ENCODE data around the gene MAU2.

Gene MAU2

GRCh38 chr19:19405971-19406877, 85.6 kb downstream of the MAU2 start:
- Histone ChIP-seq H3K4me3 (ENCODE audit: low read depth in 1 of 5, low read length in 5 of 5) (peak overlapping the region; percentile 76 to 86 (median 80)), H3K9ac (ENCODE audit: low read length in 5 of 5) (peak overlapping the region; percentile 76 to 93 (median 85)), H3K27me3 (ENCODE audit: control insufficient read depth in 5 of 5, insufficient read depth in 4 of 5, low read length in 5 of 5) (peaks cover 0 to 4% (median 0%) of the 10 kb centered on the region in 5 donors), H3K27ac (ENCODE audit: low read depth, low read length) (peak overlapping the region; percentile 92), H3K9me3 (ENCODE audit: control insufficient read depth in 5 of 5, low read length in 5 of 5) (no peaks in the 10 kb centered on the region), H3K4me1 (ENCODE audit: control insufficient read depth in 5 of 5, insufficient read depth in 5 of 5, low read length in 5 of 5) (peaks cover 18 to 68% (median 49%) of the 10 kb centered on the region in 5 donors), H3K36me3 (ENCODE audit: control insufficient read depth in 5 of 5, insufficient read depth in 5 of 5, low read length in 5 of 5) (peaks cover 0 to 6% (median 0%) of the 10 kb centered on the region in 5 donors)

- Histone ChIP-seq H3K9me3 (ENCODE audit: control insufficient read depth in 5 of 5, low read length in 5 of 5) (no peaks in the 10 kb centered on the region), H3K4me3 (ENCODE audit: low read depth in 1 of 5, low read length in 5 of 5) (peak overlapping the region; percentile 73 to 86 (median 80)), H3K4me1 (ENCODE audit: control insufficient read depth in 5 of 5, insufficient read depth in 5 of 5, low read length in 5 of 5) (peaks cover 18 to 73% (median 53%) of the 10 kb centered on the region in 5 donors), H3K27ac (ENCODE audit: low read depth, low read length) (peak overlapping the region; percentile 92), H3K9ac (ENCODE audit: low read length in 5 of 5) (peak overlapping the region; percentile 62 to 93 (median 85)), H3K27me3 (ENCODE audit: control insufficient read depth in 5 of 5, insufficient read depth in 4 of 5, low read length in 5 of 5) (peaks cover 0 to 4% (median 0%) of the 10 kb centered on the region in 5 donors), H3K36me3 (ENCODE audit: control insufficient read depth in 5 of 5, insufficient read depth in 5 of 5, low read length in 5 of 5) (peaks cover 0 to 7% (median 0%) of the 10 kb centered on the region in 5 donors)
These were observed 86.4 kb downstream of the MAU2 start for GRCh38 chr19:19406878-19407632.

- Histone ChIP-seq H3K9ac (ENCODE audit: low read length in 5 of 5) (peak overlapping the region in 4 of 5 donors; percentile 62 to 93 (median 82)), H3K36me3 (ENCODE audit: control insufficient read depth in 5 of 5, insufficient read depth in 5 of 5, low read length in 5 of 5) (peaks cover 0 to 7% (median 0%) of the 10 kb centered on the region in 5 donors), H3K27me3 (ENCODE audit: control insufficient read depth in 5 of 5, insufficient read depth in 4 of 5, low read length in 5 of 5) (peaks cover 0 to 4% (median 0%) of the 10 kb centered on the region in 5 donors), H3K9me3 (ENCODE audit: control insufficient read depth in 5 of 5, low read length in 5 of 5) (no peaks in the 10 kb centered on the region), H3K4me3 (ENCODE audit: low read depth in 1 of 5, low read length in 5 of 5) (peak overlapping the region; percentile 73 to 86 (median 80)), H3K27ac (ENCODE audit: low read depth, low read length) (peak overlapping the region; percentile 92), H3K4me1 (ENCODE audit: control insufficient read depth in 5 of 5, insufficient read depth in 5 of 5, low read length in 5 of 5) (peaks cover 18 to 73% (median 53%) of the 10 kb centered on the region in 5 donors)
These were observed 87.0 kb downstream of the MAU2 start for GRCh38 chr19:19407633-19407930.

Data from subcutaneous abdominal adipose tissue (tissue), 5 donors.